Dedifferentiated amniotic fluid mesenchymal stem cell (primary cell): ENCODE measurements around the gene CAPN13.

Experiments used
- DNase-seq: peaks from one replicate; pipeline ENCODE4 v3.0.0-alpha.2; 2016; ENCODE audit errors: extremely low spot score

Gene CAPN13

DNA sequence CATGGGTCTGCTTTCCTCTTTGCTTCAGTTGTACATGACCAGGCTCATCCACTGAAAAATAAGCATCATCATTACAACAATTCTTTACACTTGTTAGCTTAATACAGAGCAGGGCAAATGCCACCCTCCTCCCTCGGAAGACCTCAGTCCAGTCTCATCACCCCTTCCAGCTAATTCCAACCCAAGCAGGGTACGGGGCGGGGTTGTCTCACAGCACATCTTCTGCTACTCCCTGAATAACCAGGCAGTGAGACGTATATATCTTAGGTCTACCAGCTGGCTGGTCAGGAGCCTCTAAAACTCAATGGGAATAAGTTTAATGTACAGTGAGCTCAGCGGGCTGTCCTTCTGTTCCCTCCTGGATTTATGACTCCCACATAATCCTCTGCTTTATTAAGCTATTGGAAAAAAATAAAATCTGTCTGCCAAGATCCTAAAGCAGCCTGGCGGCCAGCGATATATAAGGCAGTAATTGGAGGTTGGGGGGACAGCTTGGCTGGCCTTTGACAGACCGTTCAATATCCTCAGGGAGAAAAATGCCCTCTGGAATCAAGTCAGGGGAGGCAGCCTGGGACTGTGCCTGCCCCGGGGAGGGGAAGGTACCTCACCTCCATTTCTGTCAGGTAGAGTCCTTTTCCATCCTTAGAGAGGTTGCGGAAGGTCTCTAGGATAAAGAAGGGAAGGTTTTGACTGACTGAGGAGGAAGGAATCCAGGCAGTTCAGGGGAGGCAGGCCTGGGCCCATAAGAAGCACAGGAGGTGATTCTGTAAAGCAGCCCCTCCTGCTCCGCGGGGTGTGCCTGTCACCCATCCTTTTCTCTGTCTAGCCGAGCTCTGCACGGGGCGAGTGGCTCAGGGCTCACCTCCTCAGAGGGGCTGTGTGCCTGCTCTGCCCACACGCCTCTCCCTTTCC is 76.3 kb downstream of the CAPN13 start:
- DNase-seq = no peak

DNA sequence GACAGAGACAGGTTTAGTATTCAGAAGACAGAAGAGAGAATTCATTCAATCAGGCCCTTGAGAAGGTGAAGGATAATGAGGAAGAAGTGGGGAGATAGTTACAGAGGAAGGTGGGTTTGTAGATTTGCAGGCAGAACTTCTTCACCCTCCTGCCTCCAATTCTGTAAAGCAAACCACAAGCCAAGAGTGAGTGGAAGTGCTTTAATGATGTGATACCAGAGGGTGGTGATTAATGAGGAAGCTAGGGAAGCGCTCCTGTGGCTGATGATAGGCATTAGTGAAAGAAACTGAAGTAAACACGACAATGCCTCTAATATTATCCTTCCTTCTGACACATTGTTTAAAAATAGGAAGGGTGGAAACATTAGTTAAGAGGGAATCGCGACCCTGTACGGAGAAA is 78.2 kb downstream of the CAPN13 start:
- no peak for DNase-seq

DNA sequence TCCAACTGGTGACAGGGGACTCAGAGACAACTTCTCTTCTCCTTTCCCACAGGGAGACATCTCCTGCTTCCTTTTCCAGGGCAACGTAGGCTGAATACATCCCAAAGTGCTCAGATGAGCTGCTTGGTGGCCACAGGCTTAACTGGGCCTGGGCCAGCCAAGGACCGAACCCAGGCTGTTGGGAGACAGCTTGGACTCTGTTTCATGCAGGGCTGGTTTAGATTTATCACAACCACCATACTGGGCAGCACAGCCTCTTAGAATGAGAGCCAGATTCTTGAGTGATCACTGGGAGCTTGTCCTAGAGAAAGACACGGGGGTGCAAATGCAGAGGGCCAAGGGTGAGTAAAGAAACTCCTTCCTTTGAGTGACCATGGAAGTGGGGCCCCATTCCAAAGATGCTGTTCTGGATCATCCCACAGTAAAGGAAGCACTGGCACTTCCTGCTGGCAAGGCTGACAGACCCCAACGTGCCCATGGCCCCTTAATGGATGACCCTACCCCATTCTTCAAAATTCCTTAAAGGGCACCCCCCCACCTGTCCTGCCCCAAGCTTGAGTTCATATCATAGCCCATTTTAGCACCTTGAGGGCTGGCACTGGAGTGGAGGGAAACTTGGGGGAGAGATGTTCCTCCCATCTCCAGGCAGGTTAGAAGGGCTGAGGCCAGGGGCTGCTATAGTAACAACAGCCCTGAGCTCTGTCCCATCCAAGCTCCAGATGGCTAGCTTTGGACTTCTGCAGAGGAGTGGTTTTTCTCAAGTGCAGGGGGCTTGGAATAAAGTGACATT is 84.1 kb downstream of the CAPN13 start:
- DNase-seq = no peak

DNA sequence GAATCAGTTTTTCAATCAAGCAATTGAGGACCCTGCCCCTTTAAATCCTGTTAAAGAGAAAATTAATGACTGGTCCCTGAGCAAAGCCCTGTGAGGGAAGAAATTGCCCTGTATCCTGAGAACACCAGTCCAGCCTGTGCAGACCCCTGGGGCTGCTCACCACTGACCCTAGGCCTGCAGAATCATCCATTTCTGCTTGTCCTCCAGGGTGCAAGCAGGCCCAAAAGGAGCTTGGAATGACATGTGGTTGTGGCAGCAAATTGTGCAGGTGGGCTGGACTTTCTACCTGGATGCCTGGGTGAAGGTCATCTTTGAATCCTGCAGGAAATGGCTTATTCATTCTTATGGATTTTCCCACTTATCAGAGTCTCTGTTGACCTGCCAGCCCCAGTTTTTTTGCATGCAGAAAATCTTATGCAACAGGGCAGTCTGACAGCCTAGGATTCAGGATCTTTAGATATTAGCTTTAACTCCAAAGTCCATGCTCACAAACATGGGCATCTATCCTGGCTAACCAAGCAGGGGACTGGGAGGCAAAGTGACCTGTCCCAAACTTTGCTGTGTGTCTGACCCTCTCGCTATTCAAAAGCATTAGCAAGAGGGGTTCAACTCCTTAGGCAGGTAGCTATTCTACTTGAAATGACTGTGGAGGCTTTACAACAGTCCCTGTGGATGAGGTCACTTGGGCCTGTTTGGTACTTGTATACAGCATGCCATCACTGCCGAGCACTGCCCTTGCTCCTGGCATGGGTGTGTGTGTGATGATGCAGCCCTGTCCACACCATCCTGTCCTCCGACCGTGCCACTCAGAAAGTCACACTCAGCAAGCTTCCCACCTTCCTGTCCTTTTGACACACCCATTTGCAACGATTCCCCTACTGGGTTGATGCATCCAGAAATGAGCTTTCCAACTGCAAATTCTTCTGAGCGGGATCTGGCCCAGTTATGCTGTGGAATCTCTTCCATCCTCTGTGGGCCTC is 85.3 kb downstream of the CAPN13 start:
- no peak for DNase-seq

DNA sequence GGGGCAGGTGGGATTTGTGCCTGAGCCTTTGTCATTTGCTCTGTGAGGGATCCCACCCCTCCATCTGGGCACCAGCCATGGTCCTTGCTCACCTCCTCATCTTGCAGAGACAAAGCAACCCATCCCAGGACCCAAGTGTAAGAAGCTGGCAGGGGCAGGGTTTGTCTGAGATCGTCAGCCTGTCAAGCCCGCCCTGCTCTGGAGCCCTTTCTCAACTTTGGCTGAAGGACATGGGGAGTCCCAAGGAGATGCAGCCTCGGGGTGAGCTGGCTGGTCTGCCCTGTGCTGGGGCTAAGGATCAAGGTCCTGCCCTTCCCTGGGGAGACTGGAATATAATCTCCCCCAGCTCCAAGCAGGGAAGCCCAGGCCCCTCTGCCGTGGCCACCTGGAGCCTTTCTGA is 86.0 kb downstream of the CAPN13 start:
- no peak for DNase-seq

DNA sequence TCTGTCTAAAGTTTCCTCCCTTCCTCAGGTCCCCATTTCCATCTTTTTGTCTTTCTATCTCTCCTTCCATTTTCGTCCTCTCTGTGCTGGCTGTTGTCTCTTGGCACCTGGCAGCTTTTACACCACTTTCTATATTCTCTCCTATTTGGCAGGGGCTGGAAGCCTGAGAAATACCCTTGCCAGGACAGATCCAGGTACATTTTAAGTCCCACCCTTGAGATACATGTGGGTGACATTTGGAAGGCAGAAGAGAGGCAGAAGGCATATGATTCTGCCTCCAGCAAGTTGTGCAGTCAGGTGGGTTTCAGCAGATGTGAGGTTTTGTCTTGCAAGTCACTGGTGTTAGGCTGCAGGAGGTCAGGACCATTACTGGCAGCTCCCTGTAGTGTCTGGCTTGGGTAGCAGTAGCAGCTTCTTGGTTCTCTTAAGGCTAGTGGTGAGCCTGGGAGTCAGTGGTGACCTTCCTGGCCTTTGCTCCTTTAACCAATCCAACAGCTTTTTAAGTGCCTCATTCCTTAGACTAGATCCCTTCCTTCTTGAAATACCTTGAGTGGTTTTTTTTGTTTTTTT is 90.1 kb downstream of the CAPN13 start:
- DNase-seq = no peak

DNA sequence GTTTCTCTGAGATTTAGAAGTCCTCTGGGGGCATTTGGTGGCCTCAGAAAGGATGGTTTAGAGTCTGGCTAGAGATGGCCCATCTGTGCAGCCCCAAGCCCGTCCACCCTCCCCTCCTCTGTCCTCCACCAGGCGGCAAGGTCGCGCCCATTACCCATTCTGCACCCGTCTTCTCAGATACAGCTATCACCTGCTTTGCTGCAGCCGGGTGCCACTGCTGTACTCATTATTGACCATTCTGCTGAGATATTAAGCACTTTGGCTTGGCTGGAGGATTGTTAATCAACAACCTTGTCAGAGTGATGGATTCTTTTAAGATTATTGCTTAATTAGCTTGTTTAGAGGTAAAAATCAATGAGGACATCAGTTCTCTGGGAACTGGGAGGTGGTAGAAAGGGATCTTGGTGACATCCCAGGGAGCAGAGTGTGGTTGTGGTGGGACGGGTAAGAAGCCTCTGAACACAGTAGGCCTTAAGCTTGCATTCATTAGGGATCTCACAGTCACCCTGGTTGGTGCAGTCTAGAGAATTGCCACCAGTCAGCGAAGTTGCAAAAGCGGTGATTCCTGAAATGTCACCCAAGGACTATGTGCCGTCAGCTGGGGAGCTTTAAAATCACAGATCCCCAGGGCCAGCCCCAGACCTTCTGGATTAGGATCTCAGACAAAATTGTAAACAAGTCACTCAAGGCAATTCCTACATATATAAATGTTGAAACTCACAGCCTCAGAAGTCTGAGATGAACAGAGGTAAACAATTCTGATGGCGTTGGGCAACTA is 90.9 kb downstream of the CAPN13 start:
- DNase-seq = no peak

DNA sequence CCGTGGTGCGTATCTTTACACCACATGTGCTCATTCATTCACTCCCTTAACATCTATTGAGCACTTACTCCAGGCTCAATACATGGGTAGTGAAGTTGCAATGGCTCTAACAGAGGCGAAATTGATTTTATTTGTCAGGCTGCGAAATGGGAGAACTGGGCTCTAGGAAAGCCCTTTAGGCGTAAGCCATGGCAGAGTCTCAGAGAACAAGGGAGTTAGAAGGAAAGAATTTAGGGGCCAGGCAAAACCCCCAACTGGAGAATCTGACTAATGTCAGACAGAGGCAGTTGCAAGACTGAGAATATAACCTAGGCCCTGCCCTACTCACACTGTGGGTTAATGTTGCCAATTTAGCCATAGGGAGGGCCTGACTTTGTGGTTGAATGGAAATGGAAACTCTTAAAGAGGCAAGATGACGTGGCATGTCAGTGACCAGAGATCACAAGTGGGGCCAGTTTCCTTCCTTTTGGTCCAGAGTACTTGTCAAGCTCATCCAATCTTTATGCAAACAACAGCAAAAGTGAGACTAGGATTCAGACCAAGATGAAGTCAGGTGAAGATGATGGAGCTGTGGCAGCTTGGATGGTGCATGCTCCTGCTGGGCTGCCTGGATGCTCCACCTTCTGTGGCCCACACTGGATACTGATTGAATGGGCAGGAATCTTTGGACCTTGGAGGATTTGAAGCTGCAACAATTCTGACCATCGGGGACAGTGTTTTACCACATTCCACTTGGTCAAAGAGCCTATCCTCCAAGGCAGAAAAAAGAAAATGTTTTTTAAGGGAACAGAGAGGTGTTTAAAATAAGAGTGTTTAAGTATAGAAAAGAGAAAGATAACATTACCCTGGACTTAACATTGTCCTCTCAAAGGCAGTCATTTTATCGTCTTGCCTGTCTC is 92.2 kb downstream of the CAPN13 start:
- DNase-seq = no peak

DNA sequence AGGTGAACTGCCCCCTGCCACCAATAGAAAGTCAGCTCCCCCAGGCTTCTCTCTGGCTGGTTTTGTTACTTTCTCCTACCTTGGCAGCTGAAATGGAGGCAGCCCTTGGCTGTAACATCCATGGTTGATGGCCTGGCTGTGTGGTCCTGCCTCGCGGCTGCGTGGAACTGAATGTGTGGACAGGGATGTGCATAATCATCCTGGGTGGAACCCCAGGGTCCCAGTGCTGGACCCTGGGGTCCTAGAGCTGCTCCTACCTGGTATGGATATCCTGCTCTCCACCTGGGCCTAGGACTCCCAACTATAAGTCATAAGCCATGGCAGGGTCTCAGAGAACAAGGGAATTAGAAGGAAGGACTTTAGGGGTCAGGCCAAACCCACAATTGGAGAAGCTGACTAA is 93.5 kb downstream of the CAPN13 start:
- no peak for DNase-seq

DNA sequence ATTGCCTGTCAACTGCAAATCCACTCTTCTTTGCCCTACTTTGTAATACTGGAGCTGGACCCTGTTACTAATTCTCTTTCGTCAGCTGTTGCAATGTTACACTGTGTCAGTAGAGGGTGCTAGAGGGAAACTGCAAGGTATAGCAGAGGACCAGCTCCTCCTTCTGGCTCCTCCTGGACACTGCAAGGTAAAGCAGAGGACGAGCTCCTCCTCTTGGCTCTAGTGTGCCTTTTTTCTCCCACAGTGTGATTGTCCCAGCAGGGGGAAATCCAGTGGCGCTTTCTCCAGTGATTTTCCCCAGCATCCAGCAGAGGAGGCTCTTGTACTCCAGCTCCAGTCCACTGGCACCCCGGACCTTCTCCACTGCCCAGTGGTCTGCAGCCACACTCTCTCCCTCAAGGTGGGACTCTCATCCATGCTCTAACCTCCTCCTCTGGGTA is 95.6 kb downstream of the CAPN13 start:
- peak; percentile 90 for DNase-seq

DNA sequence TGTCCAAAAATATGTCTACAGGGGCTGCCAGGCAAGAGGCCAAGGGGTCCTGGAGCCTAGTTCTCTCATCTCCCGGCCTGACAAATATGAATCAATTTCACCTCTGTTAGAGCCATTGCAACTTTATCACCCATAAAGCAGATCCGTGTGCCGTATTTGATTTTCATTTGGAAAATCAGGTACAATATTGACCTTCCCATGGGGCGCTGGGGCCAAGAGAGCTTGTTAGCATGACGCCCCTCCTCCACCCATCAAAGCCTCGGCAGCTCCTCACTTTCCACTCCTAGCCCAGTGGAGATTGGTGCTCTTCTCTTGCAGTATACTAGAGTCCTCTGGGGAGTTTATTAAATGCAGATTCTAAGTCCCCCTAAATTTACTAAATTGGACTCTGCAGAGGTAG is 96.8 kb downstream of the CAPN13 start:
- no peak for DNase-seq

DNA sequence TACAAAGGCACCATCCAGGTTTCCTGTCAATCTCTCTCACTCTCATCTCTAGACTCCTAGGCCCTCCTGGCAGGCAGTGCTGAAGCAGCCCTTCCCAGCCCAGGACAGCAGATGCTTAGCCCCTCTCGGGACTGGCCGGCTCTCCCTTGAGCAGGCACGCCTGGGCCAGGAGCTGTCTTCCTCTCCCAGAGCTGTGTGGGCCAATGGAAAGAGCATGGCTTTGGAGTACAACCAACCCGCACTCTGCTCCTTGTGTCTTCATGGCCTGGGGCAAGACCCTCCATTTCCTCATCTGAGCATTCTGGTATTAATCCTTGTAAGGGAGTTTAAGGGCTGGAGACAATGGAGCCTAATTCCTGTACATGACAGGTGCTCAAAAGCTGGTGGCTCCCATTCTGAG is 97.2 kb downstream of the CAPN13 start:
- no peak for DNase-seq

DNA sequence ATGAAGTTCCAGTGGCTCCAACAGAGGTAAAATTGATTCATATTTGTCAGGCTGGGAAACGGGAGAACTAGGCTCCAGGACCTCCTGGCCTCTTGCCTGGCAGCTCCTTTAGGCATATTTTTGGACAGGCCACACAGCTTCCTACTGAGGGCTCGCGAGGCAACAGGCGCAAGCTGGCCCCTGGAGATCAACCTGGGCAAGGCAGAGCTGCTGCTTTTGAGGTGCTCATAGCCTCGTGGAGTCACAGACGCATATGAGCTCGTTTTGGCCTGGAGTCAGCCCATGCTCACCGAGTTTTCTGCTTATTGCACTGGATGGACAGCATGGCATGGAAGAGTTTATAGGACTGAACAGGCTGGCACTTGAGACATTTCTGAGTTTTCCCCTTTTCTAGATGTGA is 97.7 kb downstream of the CAPN13 start:
- DNase-seq = no peak

DNA sequence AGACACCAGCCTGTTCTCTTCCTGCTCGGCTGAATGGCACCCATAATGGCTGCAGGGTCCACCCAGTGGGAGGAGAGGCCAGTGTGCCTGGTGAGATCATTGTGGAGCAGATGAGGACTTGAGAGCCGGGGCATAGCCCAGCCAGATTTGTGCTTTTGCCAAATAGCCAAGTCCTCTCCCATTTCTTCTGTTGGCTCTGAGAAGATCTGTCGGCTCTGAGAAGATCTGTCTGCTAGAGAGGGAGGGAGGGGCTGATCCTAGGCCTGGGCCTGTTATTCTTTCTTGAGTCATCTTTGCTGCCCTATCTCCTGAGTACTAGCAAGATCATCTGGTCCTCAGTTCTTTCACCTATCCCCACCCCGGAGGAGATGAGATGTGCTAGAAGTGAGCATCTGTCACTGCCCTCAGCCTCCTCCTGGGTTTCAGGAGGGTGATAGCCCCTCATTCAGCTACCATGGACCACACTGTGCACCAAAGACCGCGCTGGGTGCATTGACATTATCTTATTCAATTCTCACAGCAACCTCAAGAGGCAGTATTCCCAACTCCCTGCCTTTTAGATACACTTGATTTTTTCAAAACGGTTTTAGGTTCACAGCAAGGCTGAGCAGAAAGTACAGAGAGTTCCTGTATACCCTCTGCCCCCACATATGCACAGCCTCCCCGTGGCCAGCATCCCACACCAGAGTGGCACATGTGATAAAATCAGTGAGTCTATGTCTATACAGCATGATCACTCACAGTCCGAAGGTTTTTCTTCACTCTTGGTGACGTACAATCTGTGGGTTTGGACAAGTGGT is 98.6 kb downstream of the CAPN13 start:
- no peak for DNase-seq

DNA sequence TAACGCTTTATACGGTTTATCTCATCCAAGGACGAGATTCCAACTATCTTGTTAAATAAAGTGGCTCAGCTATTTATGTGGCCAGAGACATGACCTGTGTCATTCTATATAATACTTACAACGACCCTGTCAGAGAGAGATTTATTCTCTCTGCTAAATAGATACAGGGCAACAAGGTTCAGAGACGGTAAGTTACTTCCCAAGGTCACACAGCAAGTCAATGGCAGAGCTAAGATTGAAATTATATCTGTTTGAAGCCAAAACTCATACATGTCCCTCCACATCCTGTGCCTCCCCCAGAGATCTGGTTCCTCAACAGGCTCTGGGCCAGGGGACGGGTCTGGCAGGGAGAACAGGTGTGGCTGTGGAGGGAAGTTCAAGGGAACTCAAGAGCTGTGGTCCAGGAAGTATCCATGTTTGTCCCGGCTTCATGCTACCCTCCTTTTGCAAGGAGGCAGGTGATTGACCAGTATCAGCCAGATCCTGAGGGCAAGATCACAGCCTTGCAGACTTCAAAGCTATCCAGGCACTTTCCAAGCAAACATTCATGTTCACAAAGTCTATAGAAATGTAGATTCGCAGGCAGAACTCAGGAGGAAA is 99.8 kb downstream of the CAPN13 start:
- no peak for DNase-seq

DNA sequence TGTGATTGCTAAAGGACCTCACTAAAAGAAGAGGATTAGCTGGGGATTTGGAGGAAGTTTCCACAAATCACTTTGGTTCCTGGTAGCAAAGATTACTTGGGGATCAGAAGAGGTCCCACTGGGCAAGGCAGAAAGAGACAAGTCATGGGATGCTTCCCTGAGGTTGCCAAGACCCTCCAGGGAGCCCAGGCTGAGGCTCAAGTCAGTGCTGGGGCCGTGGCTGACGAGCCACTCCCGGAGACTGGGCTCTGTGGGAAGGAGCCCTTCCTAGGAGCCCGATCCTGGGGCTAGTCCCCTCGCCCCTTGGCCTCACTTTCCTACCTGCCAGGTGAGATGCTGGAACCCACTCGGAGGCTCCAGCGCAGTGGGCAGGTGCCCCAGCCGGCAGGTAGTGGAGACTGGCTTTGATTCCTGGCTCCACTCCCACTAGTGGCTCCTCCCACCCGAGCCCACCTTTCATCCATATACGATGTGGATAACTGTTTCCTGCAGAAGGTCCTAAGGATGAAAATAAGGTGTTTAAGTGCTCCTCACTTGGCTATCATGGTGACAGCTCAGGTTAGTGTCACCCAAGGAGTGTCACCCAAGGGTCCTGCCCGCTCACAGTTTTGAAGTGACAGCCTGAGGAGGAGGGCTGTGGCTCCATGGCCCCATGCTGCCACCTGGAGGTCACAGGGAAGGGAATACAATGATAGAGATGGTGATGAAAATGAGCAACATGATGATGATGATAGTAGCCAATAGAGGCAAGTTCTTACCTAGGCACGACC is 100.5 kb downstream of the CAPN13 start:
- DNase-seq = peak; percentile 50

DNA sequence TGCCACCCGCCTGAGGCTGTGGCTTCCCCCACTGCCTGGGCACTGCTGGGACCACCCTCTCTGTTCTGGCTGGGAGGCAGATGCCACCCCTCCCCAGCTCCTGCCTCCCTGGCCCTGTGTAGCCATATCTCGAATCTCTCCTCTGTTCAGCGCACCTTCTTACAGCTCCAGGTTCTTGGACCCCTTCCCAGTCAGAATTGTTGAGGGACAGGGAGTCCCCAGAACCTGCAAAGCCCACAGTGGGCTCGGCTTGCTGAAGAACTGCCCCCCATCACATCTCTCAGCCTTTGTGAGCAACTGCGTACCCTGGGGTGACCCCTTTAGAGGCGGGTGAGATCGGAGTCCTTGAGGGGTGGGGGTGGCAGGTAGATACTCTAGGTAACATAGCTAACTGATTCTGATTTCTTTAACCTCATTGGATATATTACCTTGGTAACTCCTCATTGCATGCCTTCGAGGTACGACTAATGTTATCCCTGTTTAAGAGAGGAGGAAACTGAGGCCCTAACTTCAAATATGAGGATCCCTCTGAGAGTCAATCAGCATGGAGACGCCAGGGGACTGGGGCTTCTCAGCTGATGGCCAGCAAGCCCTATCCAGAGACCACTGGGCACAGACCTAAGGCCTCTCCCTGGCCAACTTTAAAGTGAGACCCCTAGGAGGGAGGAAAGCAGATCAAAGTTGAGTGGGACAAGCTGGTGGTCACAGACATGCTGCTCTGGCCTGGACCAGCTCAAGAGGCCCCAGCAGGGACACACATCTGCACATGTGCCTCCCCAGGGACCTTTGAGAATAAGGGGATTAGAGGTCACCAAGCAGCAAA is 101.3 kb downstream of the CAPN13 start:
- DNase-seq = no peak
